HG02759 (cell line): ENCODE measurements around the gene DMD.
"Not testable (repeated sequence)": the region's sequence is repeated elsewhere in the genome, so short reads cannot be mapped to it uniquely, and the experiment has no call there.

ENCODE experiments used
- ATAC-seq: cut with Tn5 transposase; IDR thresholded peaks from one replicate; pipeline ENCODE4 v1.9.1; 2021; ENCODE audit warnings: mild to moderate bottlenecking, moderate library complexity; ENCODE audit not compliant: unreplicated experiment

Gene DMD

DNA sequence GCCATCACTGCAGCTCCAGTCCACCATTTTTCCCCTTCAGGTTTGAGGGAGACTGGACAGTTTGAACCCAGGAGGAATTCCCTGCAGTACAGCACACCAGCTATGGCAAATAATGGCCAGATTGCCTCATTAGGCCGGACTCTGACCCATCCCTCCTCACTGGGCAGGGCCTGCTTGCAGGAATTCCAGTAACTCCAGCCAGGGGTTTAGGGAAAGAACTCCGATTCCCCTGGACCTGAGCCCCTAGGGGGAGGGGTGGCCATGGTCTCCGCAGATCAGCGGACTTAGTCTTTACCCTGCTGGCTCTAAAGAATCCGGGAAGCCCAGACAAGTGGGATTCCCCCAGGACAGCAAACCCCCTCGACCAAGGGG, 342.8 kb downstream of the DMD start:
- ATAC-seq = no peak

- no peak for ATAC-seq
These were observed 343.4 kb downstream of the DMD start for GRCh38 chrX:32867781-32868523.

GRCh38 chrX:32852203-32852602, 359.1 kb downstream of the DMD start:
- no peak for ATAC-seq

DNA sequence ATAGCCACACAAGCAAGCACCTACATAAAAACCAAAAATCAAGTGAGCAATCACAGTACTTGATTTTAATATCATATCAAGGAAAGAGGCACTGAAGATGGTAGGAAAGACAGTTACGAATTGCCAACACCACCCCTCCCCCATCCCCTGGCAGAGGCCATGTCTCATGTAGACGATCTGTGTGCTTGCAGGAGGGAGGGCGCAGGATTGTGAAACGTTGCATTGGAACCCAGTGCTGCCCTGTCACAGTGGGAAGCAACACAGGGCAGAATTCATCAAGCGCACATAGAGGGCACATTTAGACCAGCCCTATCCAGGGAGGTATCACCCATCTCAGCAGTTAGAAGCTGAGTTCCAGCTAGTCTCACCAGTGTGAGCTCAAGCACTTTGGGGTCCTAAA, 359.8 kb downstream of the DMD start:
- ATAC-seq = no peak

GRCh38 chrX:32847921-32848320, 363.4 kb downstream of the DMD start:
- no peak for ATAC-seq

DNA sequence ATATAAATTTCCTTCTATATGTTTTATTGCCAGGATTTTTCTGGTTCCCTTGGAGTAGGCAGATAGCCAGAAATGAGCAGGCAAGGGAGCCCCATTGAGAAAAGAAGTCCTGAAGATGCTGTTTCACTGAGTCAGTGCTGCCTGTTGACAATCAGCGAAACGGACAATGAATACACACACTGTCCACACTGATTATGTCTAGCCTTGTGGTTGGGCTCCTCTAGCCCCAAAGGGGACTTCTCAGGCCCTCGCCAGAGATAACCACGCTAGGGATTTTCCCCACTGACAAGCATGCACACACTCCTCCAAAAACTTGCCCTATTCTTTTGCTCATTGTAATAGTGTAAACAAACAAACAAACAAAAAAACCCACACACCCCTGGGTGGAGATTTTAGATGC, 369.3 kb downstream of the DMD start:
- no peak for ATAC-seq

DNA sequence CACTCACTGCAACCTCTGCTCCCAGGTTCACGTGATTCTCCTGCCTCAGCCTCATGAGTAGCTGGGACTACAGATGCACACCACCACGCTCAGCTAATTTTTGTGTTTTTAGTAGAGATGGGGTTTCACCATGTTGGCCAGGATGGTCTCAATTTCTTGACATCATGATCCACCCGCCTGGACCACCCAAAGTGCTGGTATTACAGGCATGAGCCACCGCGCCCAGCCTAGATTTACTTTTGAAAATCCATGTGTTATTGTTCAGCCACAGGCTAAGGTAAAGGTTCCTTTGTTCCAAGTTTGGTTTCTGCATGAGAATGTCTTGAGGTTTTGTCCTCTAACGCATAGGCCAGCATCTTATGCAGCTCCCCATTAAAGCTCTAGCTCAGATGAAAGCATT, 371.6 kb downstream of the DMD start:
- no peak for ATAC-seq

DNA sequence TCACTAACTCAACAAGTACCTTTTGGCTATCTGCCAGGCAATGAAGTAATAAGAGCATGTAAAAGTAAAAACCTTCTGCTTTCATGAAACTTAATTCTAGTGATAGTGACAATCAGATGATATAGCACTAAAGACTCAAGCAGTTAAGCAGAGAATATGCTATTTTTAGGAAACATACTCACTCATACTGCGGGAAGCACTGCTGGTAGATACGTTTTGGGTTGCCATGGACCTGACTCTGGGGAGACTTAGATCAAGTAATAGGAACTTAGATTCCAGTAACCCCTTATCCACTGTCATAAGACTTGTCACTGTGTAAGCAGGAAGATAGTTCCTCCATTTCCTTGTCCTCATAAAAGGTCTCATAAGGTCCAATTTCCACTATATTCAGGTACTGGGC, 386.3 kb downstream of the DMD start:
- ATAC-seq = no peak

DNA sequence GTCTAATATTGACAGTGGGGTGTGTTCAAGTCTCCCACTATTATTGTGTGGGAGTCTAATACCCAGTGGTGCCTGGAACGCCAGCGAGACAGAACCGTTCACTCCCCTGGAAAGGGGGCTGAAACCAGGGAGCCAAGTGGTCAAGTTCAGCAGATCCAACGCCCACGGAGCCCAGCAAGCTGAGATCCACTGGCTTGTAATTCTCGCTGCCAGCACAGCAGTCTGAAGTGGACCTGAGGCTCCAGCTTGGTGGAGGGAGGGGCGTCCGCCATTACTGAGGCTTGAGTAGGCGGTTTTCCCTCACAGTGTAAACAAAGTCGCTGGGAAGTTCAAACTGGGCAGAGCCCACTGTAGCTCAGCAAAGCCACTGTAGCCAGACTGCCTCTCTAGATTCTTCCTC, 407.3 kb downstream of the DMD start:
- no peak for ATAC-seq

DNA sequence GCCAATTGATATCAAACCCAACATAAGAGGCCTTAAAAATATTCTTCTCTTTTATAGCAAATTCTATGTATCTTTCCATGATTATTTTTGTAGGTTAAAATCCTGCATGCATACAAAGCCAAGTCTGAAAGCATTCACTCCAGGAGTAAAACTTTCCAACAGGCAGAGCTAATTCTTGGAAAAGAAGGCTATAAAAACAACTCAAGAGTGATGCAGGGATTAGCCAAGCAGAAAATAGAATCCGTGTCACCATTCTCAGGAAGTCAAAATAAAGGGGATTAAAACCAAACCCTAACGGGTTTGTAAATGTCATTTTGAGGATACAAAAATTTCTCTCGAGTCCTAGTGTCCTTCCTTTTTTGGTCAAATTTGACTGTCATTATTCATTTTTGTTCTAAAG, 412.4 kb downstream of the DMD start:
- ATAC-seq = no peak

DNA sequence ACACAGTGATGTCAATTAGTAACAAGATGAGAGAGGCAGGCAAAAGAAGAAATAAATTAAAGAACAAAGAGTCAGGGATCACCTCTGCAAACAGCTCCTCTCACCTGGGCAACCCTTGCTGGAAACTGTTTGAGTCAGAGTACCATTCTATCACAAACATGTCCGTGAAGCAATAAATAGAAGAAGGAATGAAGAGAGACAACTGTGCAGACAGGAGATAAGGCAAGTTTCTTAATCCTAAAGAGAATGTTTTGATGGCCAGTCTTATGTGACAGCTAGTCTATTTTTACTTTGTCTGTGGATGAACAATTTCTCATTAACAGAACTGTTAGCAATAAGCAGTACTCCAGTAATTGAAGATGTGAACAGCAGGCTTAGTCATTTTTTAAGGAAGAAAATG, 422.4 kb downstream of the DMD start:
- no peak for ATAC-seq

- no peak for ATAC-seq
These were observed 431.2 kb downstream of the DMD start for GRCh38 chrX:32780109-32780508.

DNA sequence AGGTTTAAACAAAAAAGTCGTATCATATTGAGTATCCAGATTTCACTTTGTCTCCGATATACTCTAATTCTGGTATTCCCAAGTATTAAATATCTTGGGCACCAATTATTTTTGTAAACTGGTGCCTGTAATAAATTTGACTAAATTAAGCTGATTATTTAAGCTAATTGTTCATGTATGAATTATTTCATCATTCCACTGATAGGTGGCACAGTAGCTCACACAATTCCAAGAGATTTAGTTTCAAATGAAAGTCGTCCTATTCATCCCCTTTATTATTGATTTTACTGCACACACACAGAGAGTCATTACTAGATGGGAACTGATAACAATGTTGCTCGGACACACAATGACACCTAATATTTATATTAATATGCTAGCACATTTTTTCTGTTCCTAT, 432.4 kb downstream of the DMD start:
- ATAC-seq = no peak

- no peak for ATAC-seq
These were observed 436.4 kb downstream of the DMD start for GRCh38 chrX:32774966-32775365.

- no peak for ATAC-seq
These were observed 462.3 kb downstream of the DMD start for GRCh38 chrX:32749070-32749469.

DNA sequence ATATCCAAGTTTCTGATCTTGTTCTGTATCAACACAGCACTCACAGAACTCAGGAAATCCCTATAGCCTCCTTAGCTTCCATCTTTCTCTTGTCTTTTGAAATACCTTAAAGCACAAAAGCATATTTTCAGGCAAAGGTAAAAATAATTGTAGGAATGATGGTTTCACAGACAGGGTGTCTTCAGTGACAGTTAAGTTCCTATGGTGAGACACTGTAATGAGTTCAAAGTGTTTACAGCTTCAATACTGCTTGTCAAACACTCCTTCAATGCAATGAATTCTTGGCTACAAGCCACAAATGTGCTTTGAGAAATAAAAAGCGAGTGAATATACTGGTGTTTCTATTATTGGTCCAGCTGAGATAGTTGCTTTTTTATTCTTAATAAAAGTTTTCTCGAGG, 466.0 kb downstream of the DMD start:
- ATAC-seq = no peak

DNA sequence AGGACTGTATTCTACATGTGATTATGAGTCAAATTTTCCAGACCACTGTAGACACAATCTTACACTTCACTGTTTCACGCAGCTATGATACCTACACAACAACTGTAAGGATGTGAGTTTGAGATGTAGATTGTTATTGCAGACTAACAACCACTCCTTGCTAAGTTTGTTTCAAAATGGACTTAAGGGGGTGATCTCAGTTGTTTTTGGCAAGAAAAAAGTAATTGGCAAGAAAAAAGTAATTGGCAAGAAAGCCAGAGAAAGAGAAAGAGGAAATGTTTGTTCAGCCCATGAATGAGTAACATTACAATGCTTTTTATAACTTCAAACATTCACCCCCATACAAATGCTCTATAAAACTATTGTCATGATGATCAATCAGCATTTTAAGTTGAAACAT, 466.4 kb downstream of the DMD start:
- no peak for ATAC-seq

GRCh38 chrX:32741910-32742309, 469.4 kb downstream of the DMD start:
- no peak for ATAC-seq

- ATAC-seq = no peak
These were observed 502.8 kb downstream of the DMD start for GRCh38 chrX:32708542-32708941.

GRCh38 chrX:32705385-32705784, 506.0 kb downstream of the DMD start:
- not testable (repeated sequence) for ATAC-seq

GRCh38 chrX:32687379-32687778, 524.0 kb downstream of the DMD start:
- no peak for ATAC-seq

- no peak for ATAC-seq
These were observed 532.9 kb downstream of the DMD start for GRCh38 chrX:32678487-32678886.

DNA sequence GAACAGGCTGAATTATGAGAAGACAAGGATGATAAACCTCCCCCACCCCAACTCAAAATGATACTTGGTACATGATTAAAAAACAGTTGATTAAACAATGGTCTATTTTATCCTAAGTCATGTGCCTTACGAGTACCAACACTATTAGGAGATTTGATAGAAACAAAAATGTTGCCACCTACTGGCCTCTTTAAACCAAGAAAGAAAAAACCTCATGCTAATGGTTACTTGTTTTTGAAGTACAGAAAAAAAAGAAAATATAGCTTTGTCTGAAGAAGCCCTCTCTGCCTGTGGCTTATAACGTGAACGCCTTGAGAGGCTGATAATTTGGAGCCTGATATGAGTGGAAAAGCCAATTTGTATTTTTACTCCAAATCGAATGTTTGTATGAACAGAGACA, 538.2 kb downstream of the DMD start:
- no peak for ATAC-seq
